ENCODE results near the gene CADPS.

Gene CADPS

DNA sequence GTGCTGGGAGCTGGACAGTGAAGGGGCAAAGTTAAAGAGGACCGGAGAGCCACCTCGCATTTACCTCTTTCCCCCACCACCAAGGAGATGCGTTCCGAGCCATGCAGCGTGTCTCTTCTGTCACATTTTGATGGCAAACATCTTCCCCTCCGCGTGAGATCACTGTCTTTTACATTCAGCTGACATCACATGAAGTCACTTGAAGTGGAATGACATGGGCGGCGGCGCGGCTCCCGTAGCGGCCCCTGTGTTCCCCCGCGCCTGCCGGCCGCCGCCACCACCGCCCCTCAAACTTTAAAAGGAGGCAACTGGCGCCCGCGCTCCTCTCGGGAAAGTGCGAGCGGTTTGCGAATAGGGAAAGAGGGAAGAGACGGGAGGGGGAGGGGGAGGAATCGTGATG, 502.0 kb downstream of the CADPS start, which contains the start of gene FEZF2:
Gene FEZF2, minus strand, starts transcription at position 336 of the 400 bp plus-strand sequence. CDS start 682 bp downstream, outside the sequence.
- DNase-seq (ENCODE audit: low read depth in 1 of 2, low spot score in 1 of 2) = no peak
- in situ Hi-C loops (cut with HindIII; ENCODE audit: low pct_unique_long_range_greater_than_20kb, low sequenced_read_pairs) = no loop called here

GRCh38 chr3:62372621-62373041, 502.6 kb downstream of the CADPS start:
- no peak for TF ChIP-seq JUND (IDR thresholded peaks at IDR 0.05; ENCODE audit: low read depth)
- no peak for DNase-seq (ENCODE audit: low read depth in 1 of 2, low spot score in 1 of 2)
- in situ Hi-C loops (cut with HindIII; ENCODE audit: low pct_unique_long_range_greater_than_20kb, low sequenced_read_pairs) = no loop called here

More for the DNA sequence above, 502.0 kb downstream of the CADPS start, which contains the start of gene FEZF2:
- no peak for TF ChIP-seq JUND (IDR thresholded peaks at IDR 0.05; ENCODE audit: low read depth)

DNA sequence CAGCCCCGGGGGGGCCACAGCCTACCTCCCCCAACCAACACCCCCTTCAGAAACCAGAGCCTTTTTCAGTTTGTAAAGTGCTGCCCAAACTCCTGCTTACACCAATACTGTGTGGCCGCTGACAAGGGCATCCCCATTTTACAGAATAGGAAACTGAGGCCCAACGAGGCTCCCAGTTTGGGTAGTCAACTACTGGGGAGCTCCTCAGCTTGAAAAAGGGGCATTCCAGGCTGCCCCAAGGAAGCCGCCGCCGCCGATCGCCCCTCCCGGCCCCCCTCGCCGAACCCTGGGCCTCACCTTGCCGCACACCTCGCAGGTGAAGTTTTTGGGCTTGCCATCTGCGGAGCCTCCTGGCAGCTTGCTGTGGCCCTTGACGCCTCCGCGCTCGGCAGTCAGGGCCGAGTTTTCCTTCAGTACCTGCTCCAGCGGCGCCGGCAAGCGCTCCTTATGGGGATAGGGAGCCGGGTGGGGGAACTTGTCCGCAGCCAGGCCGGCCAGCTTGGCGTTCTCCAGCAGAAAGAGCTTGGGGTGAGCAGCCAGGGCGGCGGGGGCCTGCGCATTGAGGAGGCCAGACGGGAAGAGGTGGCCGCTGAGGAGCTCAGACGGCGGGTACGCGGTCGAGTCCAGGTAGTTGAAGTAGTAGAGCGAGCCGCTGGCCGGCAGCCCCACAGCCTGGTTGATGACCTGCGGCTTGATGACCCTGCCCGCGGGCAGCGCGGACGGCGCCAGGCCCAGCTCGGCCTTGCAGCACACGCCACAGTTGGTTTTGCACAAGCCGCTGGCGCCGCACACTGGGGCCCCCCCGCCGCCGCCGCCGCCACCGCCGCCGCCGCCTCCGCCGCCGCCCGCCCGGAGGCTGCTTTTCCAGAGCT, 503.3 kb downstream of the CADPS start:
- TF ChIP-seq JUND (IDR thresholded peaks at IDR 0.05; ENCODE audit: low read depth) = no peak
- no peak for DNase-seq (ENCODE audit: low read depth in 1 of 2, low spot score in 1 of 2)
- in situ Hi-C loops (cut with HindIII; ENCODE audit: low pct_unique_long_range_greater_than_20kb, low sequenced_read_pairs) = no loop called here

GRCh38 chr3:62370858-62371719, 504.1 kb downstream of the CADPS start:
- TF ChIP-seq JUND (IDR thresholded peaks at IDR 0.05; ENCODE audit: low read depth) = no peak
- in situ Hi-C loops (cut with HindIII; ENCODE audit: low pct_unique_long_range_greater_than_20kb, low sequenced_read_pairs) = no loop called here
- no peak for DNase-seq (ENCODE audit: low read depth in 1 of 2, low spot score in 1 of 2)

DNA sequence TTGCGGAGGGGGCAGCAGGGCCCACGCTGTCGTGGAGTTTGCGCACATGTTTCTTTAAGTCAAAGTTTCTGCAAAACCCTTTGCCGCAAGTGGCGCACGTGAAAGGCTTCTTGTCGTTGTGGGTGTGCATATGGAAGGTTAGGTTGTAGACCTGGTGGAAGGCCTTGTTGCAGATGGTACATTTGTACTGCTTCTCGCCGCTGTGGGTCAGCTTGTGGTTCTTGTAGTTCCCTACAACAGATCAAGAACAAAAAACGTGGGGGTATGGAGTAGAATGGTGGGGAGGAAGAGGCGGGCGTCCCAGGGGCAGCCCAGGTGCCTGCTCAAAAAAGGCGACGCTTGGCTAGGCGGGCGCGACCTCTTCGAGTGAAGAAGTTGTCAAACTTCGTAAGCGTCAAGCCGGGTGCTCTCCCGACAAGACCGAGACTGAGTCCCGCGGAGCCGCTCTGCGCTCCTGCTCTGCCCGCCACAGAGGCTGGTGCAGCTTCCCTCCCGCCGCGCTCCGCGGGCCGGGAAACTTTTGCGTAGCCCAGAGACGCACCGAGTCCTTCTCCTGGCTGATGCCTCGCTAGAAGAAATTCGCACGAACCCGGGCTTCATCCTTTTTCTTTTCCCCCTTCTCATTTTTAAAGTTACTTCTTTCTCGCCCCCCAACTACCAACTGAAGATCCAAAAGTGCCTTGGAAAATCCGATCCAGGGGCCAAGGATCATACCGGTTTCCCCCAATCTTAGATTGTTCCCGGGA, 504.9 kb downstream of the CADPS start:
- in situ Hi-C loops (cut with HindIII; ENCODE audit: low pct_unique_long_range_greater_than_20kb, low sequenced_read_pairs) = no loop called here
- no peak for DNase-seq (ENCODE audit: low read depth in 1 of 2, low spot score in 1 of 2)
- no peak for TF ChIP-seq JUND (IDR thresholded peaks at IDR 0.05; ENCODE audit: low read depth)

GRCh38 chr3:62369476-62369743, 505.8 kb downstream of the CADPS start:
- TF ChIP-seq JUND (IDR thresholded peaks at IDR 0.05; ENCODE audit: low read depth) = no peak
- DNase-seq (ENCODE audit: low read depth in 1 of 2, low spot score in 1 of 2) = no peak
- in situ Hi-C loops (cut with HindIII; ENCODE audit: low pct_unique_long_range_greater_than_20kb, low sequenced_read_pairs) = no loop called here

GRCh38 chr3:62368705-62369475, 506.3 kb downstream of the CADPS start:
- no peak for TF ChIP-seq JUND (IDR thresholded peaks at IDR 0.05; ENCODE audit: low read depth)
- in situ Hi-C loops (cut with HindIII; ENCODE audit: low pct_unique_long_range_greater_than_20kb, low sequenced_read_pairs) = no loop called here
- DNase-seq (ENCODE audit: low read depth in 1 of 2, low spot score in 1 of 2) = no peak

GRCh38 chr3:62368290-62368704, 506.9 kb downstream of the CADPS start:
- no peak for DNase-seq (ENCODE audit: low read depth in 1 of 2, low spot score in 1 of 2)
- TF ChIP-seq JUND (IDR thresholded peaks at IDR 0.05; ENCODE audit: low read depth) = no peak
- in situ Hi-C loops (cut with HindIII; ENCODE audit: low pct_unique_long_range_greater_than_20kb, low sequenced_read_pairs) = no loop called here

- in situ Hi-C loops (cut with HindIII; ENCODE audit: low pct_unique_long_range_greater_than_20kb, low sequenced_read_pairs) = no loop called here
- TF ChIP-seq JUND (IDR thresholded peaks at IDR 0.05; ENCODE audit: low read depth) = no peak
- DNase-seq (ENCODE audit: low read depth in 1 of 2, low spot score in 1 of 2) = no peak
These were observed 507.4 kb downstream of the CADPS start for GRCh38 chr3:62367763-62368195.

DNA sequence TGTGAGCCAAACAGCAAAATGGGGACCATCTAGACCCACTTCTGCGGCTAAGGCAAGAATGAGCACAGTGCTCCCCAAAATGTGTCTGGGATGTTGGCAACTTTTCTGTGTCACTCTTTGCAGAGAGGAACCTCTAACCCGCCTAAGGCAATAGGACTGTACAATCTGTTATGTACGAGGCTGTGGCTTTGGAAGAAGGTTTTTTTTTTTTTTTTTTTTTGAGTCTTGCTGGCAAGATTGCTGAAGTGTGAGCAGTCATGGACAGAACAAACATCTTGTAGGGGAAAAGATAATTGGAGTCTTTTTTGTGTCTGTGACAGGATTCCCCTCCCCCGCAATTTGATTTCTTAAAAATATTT, 509.1 kb downstream of the CADPS start:
- no peak for DNase-seq (ENCODE audit: low read depth in 1 of 2, low spot score in 1 of 2)
- no peak for TF ChIP-seq JUND (IDR thresholded peaks at IDR 0.05; ENCODE audit: low read depth)
- in situ Hi-C loops (cut with HindIII; ENCODE audit: low pct_unique_long_range_greater_than_20kb, low sequenced_read_pairs) = no loop called here

DNA sequence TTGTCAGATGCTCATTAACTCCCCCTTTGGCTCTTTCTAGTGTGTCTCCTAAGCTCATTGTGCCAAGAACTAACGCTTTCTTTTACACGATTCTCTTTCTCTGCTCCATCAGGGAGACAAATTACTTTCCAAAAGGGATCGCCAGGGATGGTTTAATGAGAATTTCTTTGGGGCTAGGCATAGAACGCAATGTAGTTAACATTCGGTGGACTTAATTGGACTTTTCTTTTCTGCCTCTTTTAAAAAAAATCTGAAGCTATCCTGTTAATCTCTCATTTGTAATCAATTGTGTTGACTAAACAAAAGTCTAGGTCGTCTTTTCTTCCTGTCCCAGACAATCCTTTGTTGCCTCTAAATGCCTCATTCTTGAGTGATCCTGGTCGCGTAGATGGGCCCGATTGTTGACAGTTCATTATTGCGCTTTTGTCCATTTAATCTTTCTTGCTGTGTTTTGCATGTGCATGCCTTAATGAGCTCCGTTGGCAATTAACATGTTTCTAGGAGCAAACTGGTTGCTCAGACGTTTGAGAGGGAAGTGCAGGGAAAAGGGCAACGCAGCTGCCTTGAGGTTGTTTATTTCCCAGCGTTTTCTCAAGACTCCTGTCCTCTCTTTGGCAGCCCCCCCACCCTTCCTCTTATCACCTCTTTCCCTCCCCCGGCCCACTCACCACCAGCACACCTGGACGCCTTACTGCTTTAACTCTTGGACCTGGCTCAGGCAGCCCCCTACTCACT, 509.7 kb downstream of the CADPS start:
- TF ChIP-seq JUND (IDR thresholded peaks at IDR 0.05; ENCODE audit: low read depth) = no peak
- no peak for DNase-seq (ENCODE audit: low read depth in 1 of 2, low spot score in 1 of 2)
- in situ Hi-C loops (cut with HindIII; ENCODE audit: low pct_unique_long_range_greater_than_20kb, low sequenced_read_pairs) = no loop called here
